Type B pancreatic cell (in vitro differentiated cells): ENCODE data around the gene CDRT4. TPM values are rescaled to one million over a fixed set of nuclear protein-coding genes. Genes with fewer than 3 reads are reported as not detected.

Source experiments
- DNase-seq: peaks from one replicate; pipeline ENCODE4 v3.0.0; 2021; ENCODE audit warnings: mixed read lengths; ENCODE audit not compliant: unreplicated experiment; ENCODE audit errors: extremely low spot score
- H3K27ac Mint-ChIP-seq: 2 replicates; pipeline ENCODE4 v1.8.0; 2021; ENCODE audit warnings: mild to moderate bottlenecking, mixed read lengths
- H3K27me3 Mint-ChIP-seq: 2 replicates; pipeline ENCODE4 v1.8.0; 2021; ENCODE audit warnings: mixed read lengths
- H3K36me3 Mint-ChIP-seq: 2 replicates; pipeline ENCODE4 v1.8.0; 2021; ENCODE audit warnings: mixed read lengths
- H3K4me1 Mint-ChIP-seq: one replicate; pipeline ENCODE4 v1.8.0; 2021; ENCODE audit warnings: mixed read lengths; ENCODE audit not compliant: unreplicated experiment
- H3K4me3 Mint-ChIP-seq: 2 replicates; pipeline ENCODE4 v1.8.0; 2021; ENCODE audit warnings: mild to moderate bottlenecking, mixed read lengths
- H3K9me3 Mint-ChIP-seq: 2 replicates; pipeline ENCODE4 v1.8.0; 2021; ENCODE audit warnings: mixed read lengths
- CTCF ChIP-seq: fragments of 200-600 bp; sonication (generic); conservative IDR thresholded peaks from 2 replicates; pipeline ENCODE4 v1.5.0; 2021; ENCODE audit warnings: antibody characterized with exemption, mild to moderate bottlenecking
- total RNA-seq: library from RNA; stranded (reverse); gene quantifications from 2 replicates; pipeline ENCODE4 v1.2.1, GENCODE V29; 2021; ENCODE audit warnings: low replicate concordance

The CDRT4 gene
- total RNA-seq, 1 donor from 2014 or later = 12.9 TPM

GRCh38 chr17:15512071-15512709 is 44.8 kb upstream of the CDRT4 start:
- Mint-ChIP-seq H3K27ac (no peak overlapping the region), H3K36me3 (peaks cover 30% of the 10 kb centered on the region), H3K9me3 (no peaks in the 10 kb centered on the region), H3K4me1 (peaks cover 4% of the 10 kb centered on the region), H3K27me3 (no peaks in the 10 kb centered on the region), H3K4me3 (no peak overlapping the region)
- no peak for TF ChIP-seq CTCF
- no peak for DNase-seq

GRCh38 chr17:15511142-15511541 is 43.7 kb upstream of the CDRT4 start:
- Mint-ChIP-seq H3K4me1 (peaks cover 4% of the 10 kb centered on the region), H3K36me3 (peaks cover 28% of the 10 kb centered on the region), H3K27ac (no peak overlapping the region), H3K9me3 (no peaks in the 10 kb centered on the region), H3K4me3 (no peak overlapping the region), H3K27me3 (no peaks in the 10 kb centered on the region)
- DNase-seq = no peak
- no peak for TF ChIP-seq CTCF

GRCh38 chr17:15510361-15510760 is 42.9 kb upstream of the CDRT4 start:
- TF ChIP-seq CTCF = no peak
- no peak for DNase-seq
- Mint-ChIP-seq H3K4me3 (no peak overlapping the region), H3K4me1 (peaks cover 4% of the 10 kb centered on the region), H3K36me3 (peaks cover 20% of the 10 kb centered on the region), H3K27me3 (no peaks in the 10 kb centered on the region), H3K9me3 (no peaks in the 10 kb centered on the region), H3K27ac (no peak overlapping the region)

- Mint-ChIP-seq H3K27ac (no peak overlapping the region), H3K9me3 (no peaks in the 10 kb centered on the region), H3K4me3 (no peak overlapping the region), H3K27me3 (no peaks in the 10 kb centered on the region), H3K4me1 (peaks cover 4% of the 10 kb centered on the region), H3K36me3 (peaks cover 18% of the 10 kb centered on the region)
- DNase-seq = no peak
- TF ChIP-seq CTCF = no peak
Observed at GRCh38 chr17:15509095-15509494, 41.7 kb upstream of the CDRT4 start.

GRCh38 chr17:15508466-15508865 is 41.0 kb upstream of the CDRT4 start:
- no peaks in the 10 kb centered on the region for H3K9me3 Mint-ChIP-seq
- H3K36me3 Mint-ChIP-seq = peaks cover 21% of the 10 kb centered on the region
- no peaks in the 10 kb centered on the region for H3K27me3 Mint-ChIP-seq
- H3K4me3 Mint-ChIP-seq = no peak overlapping the region
- H3K4me1 Mint-ChIP-seq = no peaks in the 10 kb centered on the region
- no peak for TF ChIP-seq CTCF
- no peak for DNase-seq
- H3K27ac Mint-ChIP-seq = no peak overlapping the region

GRCh38 chr17:15507896-15508295 is 40.5 kb upstream of the CDRT4 start:
- no peak overlapping the region for H3K27ac Mint-ChIP-seq
- no peak for TF ChIP-seq CTCF
- no peaks in the 10 kb centered on the region for H3K27me3 Mint-ChIP-seq
- no peak overlapping the region for H3K4me3 Mint-ChIP-seq
- H3K4me1 Mint-ChIP-seq = peaks cover 1% of the 10 kb centered on the region
- no peak for DNase-seq
- H3K9me3 Mint-ChIP-seq = no peaks in the 10 kb centered on the region
- H3K36me3 Mint-ChIP-seq = peaks cover 24% of the 10 kb centered on the region
